Fibroblast of peridontal ligament (primary cell): ENCODE measurements around the gene INPP1.
"Not testable (repeated sequence)": the region's sequence is repeated elsewhere in the genome, so short reads cannot be mapped to it uniquely, and the experiment has no call there.

Experiments used
- DNase-seq: peaks from one replicate; pipeline ENCODE4 v3.0.0-alpha.2; 2010; ENCODE audit errors: extremely low read depth

The INPP1 gene

DNA sequence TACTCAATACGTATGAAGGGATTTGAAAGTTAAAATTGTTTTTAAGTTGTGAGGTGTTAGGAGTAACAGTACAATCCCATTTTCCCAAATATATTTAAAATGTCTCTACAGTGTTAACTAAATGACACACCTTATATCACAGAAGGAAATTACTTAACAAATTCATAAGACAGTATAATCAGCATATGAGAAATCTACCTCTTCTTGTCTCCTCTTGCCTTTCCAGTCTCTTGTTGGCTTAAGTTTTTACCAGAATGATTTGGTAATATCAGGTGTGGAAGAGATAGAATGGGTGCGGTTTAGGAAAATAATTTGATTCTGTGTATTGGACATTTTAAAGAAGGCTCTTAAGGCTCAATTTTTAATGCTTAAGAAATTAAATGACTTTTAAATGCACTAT lies 9.5 kb upstream of the INPP1 start:
- DNase-seq = no peak

DNA sequence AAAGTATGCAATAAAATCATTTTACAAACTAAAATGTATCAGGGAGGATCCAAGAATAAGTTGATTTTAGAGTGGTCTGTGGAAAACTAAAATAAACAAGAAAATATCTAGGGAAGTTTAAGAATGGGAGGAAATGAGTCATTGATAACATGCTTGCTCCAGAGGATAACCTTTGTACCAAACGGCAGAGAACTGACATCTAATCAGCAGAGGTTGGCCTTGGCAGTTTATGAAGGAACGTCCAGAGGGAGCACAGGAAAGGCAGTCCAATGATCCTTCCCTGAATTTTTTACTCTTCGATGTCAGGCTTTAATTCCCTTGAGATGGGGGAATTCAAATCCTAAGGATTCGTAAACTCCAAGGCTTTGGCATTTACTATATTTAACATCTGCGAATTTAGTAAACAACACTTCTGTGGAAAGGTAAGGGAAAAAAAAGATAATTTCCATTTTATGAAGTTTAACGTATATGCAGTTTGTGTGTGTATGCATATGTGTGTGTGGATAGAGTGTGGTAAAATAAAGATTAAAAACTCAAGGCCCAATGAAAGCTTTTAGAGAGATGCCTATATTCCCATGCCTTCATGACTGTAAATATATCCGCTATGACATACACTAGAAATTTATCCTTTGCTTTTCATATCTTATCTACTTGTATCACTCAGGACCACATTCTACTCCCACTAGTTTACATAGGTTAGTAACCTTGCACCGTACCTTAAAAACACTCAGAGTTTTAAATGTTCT lies 8.7 kb upstream of the INPP1 start:
- DNase-seq = peak; percentile 11

DNA sequence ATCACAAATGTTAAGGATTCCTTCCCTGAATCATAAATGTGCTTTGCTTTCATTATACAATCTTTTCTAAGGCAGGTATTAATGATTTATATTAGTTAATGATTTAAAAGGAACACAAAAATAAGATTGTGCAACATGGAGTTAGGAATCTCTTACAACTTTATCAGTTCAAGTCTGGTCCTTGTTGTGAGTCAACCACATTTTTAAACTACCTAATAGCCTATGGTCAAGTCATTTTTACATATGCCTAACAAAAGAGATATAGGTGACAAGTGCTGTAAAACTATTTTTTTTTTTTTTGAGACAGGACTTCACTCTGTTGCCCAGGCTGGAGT lies 8.2 kb upstream of the INPP1 start:
- no peak for DNase-seq

DNA sequence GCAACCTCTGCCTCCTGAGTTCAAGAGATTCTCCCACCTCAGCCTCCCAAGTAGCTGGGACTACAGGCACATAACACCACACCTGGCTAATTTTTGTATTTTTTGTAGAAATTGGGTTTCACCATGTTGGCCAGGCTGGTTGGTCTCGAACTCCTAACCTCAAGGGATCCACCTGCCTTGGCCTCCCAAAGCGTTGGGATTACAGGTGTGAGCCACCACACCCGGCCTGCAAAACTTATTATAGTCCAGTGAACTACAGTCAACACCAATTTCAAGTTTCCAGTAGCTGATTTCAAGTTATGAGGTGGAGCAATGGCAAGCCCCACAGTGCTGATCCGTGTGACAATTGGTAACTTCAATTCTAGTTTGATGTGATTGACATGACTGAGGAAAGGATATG lies 7.8 kb upstream of the INPP1 start:
- not testable (repeated sequence) for DNase-seq

DNA sequence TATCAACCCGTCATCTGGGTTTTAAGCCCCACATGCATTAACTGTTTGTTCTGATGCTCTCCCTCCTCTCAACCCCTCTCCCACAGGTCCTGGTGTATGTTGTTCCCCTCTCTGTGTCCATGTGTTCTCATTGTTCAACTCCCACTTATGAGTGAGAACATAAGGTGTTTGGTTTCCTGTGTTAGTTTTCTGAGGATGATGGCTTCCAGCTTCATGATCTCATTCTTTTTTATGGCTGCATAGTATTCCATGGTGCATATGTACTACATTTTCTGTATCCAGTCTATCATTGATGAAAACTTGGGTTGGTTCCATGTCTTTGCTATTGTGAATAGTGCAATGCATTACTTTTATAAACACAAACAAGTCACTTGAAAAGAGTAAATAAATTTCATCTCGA lies 7.0 kb upstream of the INPP1 start:
- no peak for DNase-seq

DNA sequence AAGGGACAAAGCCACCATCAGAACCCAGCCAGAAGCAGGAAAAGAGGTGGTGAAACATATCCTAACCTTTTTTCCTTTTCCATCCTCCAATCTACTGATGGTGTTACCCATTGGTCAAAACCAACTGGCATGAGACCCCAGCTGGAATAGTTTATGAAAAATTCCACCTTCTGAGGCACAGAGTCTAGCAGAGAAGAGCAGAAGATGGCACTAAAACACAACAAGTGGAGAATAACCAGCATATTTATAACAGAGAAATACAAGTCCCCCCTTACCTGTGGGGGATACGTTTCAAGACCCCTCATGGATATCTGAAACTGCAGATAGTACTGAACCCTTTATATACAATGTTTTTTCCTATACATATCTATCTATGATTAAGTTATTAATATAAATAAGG lies 4.9 kb upstream of the INPP1 start:
- DNase-seq = no peak

DNA sequence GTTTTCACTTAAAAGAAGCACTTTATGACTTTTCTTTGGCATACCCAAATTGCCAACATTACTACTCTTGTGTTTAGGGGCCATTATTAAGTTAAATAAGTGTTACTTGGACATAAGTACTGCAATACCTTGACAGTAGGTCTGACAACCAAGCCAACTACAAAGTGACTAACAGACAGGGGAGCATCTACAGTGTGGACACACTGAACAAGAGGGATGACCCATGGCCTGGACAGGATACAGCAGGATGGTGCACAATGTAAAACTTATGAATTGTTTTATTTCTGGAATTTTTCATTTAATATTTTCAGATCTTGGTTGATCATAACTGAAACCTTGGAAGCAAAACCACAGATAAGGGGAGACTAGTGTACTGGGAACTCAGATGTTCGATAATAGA lies 4.0 kb upstream of the INPP1 start:
- DNase-seq = no peak

DNA sequence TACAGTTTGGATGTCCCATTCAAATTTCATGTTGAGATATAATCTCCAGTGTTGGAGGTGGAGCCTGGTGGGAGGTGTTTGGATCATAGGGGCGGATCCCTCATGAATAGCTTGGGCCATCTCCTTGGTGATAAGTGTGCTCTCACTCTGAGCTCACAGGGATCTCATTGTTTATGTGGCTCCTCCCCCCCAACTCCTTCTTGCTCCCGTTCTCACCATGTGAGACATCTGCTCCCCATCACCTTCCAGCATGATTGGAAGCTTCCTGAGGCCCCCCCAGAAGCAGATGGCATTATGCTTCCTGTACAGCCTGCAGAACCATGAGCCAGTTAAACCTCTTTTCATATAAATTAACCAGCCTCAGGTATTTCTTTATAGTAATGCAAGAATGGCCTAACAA lies 3.0 kb upstream of the INPP1 start:
- DNase-seq = no peak

DNA sequence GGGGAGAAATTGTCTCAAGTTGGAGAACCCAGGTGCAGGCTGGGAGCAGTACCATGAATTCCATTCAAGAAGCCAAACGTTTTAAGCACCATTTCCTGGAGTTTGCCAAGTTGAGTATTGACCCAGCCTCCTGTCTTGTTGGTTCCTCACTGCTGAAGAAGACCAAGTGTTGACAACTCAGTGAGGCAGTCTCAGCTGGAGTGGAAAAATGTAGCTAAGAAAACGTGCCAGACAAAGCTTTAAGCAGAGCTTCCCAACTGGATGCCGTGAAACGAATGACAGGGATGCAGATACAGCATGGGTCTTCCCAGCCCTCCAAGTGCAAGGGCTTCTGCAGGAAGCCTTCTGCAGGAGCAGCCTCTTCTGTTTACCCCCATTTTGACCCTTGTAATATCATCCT lies 778 bp upstream of the INPP1 start:
- no peak for DNase-seq

DNA sequence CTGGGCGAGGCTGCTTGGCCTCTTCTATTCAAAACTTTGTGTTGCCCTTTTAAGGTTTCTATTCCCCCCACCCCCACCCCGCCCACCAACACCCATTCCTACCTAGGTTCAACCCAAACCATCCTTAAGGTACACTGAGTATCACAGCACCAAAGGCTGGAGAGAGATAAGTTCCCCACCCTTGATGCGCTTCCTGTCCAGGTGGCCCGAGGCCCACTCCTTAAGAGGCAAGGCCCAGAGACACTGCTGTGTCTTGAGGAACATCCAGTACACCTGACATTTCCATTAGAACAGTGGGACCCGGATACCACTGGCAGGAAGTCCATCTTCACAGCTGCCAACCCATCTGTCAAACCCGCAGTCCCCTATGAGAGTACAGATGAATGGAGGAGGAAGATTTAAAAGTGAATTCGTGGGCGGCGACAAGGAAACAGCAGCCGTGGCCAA lies 277 bp upstream of the INPP1 start:
- DNase-seq = no peak

DNA sequence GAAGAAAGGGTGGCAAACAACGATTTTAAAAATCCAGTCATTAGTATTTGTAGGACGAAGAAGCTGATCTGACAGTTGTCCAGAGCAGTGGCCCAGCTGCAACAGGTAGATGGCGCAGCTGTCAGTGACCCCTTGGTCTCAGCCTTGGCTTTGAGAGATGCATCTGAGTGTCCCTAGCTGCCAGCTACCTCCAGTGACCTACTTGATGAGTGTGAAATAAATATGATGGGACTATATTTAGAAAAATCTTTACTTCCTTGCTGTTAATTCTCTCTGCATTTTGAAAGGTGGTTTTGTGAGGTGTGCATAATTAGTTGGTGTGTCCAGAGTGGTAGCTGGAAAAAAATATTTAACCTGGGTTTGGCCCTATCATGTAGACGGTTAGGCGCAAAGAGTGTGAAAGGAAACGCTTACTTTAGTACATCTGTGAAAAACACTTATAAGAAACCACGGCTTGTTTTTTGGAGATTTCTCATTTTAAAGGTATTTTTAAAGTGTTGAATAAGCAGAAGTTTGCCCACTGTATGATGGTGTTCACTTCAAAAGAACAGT lies 963 bp downstream of the INPP1 start:
- peak; percentile 33 for DNase-seq

DNA sequence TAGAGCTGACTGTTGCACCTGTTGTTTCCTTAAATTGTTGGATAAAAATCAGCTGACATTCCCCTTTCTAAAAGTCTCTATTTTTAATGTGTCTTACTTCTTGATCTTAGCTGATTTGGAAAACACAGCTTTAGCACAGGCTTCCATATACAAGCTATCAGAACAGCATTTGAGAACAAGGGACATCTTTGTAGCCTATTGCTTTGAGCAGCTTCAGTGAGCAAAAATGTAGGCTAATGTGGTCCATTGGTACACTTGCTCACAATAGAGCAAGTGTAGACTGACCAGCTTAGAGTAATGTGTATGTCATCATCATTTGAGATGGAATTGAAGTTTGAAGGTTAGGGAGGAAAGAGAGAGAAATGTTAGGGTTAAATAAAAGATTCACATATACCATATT lies 7.0 kb downstream of the INPP1 start:
- no peak for DNase-seq

DNA sequence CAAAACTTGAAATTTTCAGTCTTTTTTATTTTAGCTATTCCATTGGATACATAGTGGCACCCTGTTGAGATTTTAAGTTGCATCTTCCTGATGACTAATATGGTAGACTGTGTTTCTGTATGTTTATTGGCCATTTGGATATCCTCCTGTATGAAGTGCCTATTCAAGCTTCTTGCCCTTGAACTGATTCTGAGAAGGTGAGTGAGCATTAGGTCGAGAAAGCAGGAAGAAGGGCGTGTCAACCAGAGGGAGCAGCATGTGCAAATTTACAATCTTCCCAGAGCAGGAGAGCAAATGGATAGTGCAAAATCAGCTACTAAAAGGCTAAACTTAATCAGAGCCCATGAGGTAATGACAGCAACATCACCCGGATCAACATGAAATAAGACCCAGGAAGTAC lies 8.6 kb downstream of the INPP1 start:
- no peak for DNase-seq

DNA sequence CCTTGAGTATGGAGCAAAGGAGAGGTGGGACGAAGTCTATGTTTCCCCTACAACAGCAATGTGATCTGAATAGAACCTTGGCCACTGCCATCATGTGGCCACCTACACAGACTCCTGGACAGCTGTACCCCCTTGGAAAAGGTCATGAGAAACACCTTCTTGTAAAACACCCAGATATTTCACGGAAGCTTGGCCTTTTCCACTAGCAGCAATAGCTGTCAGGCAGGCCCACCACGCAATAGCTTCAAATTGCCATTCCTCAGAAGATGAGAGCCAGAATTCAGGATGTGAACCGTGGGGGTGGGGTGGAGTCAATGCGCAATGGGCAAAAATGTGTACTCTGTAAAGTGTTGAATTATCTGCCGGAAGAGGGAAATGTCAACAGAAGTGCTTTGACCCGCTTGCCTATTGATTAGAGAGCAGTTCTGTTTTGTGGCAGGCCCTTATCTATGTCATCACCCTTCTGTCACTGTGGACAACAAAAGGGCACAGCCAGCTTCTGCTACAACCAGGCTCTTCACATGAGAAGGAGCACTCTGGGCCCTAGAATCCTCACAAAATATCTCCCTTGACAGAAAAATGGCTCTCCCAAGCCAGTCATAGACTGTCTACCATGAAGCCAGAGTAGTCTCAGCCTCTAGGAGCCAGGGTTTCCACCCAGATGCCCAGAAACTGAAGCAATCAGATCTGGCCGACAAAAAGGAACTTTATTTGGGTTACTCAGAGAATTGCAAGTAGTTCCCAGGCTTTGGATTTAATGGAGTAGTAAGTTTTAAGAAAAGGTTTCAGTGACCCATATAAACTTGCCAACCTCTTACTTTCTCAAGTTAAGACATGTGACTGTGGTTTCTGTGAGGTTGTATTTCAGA lies 9.5 kb downstream of the INPP1 start:
- DNase-seq = peak; percentile 71

DNA sequence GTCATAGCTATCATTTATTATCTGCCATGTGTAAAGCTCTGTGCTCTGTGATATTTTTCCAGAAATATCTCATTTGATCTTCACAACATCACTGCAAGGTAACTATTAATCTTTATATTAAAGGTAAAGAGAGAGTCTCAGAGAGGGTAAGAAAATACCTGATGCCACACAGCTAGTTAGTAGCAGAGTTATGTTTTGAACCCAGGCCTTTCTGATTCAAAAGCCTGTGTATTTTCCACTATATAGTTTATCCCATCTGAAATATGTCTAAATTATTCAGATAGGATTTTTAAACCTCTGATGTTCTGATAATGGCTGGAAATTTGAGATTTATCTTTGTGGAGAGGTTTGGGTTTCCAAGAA lies 10.1 kb downstream of the INPP1 start:
- DNase-seq = no peak

DNA sequence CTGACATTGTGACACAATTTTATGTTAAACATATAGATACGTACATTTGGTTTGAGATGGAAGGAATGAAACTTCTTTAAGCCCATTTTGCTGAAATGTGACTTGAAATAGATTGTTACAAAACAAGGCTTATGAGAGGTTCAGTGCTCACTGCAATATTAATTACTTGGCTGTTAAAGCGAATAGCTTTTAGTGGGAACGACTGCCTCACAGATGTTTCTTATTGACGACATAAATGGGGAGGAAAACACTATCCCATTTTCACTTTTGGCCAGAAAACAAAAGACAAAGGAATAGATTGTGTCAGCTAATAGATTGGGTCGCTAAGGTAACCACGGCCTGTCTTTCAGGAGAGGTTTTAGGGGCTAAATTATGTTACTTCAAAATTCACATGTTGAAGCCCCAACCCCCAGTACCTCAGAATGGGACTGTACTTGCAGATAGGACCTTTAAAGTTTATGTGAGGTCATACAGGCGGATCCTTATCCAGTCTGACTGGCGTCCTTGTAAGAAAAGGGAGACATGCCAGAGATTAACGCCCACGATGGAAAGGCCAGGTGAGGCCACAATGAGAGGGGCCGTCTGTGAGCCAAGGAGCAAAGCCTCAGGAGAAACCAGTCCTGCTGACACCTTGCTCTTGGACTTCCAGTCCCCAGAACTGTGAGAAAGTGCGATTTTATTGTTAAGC lies 10.8 kb downstream of the INPP1 start:
- DNase-seq = no peak

DNA sequence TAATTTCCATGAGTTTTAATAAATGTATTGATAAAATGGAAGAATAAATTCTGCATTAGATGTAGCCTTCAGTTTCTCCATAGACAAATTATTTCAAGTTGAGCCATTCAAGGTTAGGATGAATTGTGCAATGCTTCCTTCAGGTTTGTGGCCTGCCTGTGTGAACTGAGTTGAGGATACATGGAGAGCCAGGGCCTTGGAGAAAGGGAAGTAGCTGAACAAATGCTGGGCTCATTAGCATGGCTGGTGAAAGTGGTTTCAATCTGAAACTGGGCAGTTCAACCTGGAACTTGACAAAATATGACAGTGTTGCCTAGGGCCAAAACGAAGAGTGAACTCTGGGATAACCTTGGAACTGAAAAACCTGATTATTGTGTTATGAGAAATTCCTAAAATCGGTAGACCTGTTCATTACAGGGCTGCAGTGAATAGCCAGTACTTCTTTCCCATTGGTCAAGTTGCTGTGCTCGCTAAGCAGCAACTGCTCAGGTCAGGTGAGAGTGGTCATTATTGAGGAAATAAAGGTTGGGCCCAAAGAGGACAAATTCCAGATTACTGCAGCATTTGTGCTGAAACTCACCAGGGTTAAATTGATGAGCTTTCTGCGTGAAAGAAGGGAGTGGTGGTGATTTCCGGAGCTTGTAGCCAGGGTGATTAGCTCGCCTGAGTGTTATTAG lies 12.7 kb downstream of the INPP1 start:
- DNase-seq = no peak

DNA sequence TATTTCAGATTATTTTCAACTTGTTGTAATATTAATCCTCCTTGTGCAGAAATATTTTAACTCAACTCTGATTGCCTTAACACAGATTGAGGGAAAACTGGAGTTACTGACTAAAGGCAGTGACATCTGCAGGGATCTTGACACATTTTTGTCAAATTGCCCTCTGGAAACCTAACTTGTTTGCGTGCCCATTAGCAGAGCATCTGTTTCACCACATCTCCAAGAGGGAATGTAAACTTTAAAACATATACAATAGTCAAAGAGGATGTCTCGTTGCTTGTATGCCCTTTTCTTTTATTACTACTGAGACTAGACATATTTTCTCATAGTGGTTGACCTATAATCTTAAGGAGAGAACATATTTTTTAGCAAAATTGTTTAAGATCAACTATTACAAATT lies 14.2 kb downstream of the INPP1 start:
- no peak for DNase-seq

DNA sequence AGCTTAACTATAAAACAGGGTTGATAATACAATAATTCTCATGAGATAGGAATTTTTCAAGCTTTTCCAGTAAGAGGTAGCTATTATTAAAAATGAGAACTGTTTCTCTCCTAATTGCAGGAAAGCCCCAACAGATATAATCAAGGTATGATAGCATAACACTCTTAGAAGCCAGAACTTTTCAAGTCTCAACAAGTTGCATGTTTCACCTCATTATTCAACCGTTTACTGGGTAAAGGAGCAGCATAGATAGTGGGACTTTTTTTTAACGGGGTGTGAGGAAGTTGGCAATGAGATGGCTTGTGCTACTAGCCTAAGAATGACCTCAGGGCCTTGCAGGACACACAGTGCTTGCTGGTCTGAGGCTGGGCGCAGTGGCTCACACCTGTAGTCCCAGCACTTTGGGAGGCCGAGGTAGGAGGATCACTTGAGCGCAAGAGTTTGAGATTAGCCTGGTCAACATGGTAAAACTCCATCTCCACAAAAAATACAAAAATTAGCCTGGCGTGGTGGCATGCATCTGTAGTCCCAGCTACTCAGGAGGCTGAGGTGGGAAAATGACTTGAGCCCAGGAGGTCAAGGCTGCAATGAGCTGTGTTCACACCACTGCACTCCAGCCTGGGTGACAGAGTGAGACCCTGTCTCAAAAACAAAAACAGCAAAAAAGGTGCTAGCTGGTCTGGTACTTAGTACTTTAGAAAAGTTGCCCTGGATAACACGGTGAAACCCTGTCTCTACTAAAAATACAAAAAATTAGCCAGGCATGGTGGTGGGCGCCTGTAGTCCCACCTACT lies 15.5 kb downstream of the INPP1 start:
- DNase-seq = not testable (repeated sequence)

DNA sequence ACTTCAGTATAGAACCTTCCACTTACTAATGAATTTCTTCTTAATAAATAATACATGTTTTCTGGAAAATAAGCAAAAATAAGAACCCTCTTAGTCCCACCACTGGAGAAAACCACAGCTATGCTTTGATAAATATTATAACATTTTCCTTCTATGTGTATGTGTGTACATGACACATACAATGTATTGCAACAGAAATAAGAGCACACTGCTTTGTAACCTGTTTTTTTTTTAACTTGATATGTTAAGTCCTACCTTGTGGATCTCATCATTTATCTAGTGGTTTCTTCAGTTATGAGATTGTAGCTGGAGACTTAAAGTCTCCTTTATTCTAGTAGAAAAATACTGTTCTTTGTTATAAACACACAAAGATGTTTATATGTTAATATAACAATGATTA lies 17.2 kb downstream of the INPP1 start:
- no peak for DNase-seq

DNA sequence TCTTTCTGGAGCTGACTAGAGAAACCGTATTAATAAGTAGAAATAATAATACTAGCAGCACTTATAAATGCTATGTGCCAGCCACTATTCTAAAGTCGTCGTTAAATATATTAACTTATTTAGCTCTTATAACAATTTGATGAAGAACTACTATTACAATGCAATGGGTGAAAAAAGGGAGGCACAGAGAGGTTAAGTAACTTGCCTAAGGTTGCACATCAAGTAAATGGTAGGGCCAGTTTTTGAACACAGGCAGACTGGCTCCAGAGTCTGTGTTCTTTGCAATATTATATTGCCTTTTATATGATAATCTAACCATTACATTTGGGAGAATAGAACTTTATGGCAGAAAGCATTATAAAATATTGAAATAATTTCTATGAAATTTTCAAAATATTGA lies 17.6 kb downstream of the INPP1 start:
- no peak for DNase-seq
